K562 (cell line): ENCODE measurements around the gene CPNE8.

Experiments used
- AFF4 ChIP-seq: sonication (generic); formaldehyde crosslinking; IDR thresholded peaks from 2 replicates; pipeline ENCODE4 v1.8.0; 2023; ENCODE audit warnings: mild to moderate bottlenecking, missing genetic modification reagents
- CTCF ChIP-seq, 3 experiments: IDR thresholded peaks in 2 of 3; conservative IDR thresholded peaks in 1 of 3; 2 replicates each; pipeline ENCODE4 v1.5.1; 2011 to 2012; ENCODE audit warnings: low read length in 3 of 3, mild to moderate bottlenecking in 3 of 3, control low read depth in 2 of 3, improper control_type of control experiment in 1 of 3, inconsistent platforms in 1 of 3, low read depth in 1 of 3, mixed read lengths in 1 of 3, moderate library complexity in 1 of 3; ENCODE audit not compliant: insufficient read depth in 2 of 3
- FOXM1 ChIP-seq, 2 experiments: fragments of 450-650 bp in 1 of 2; sonication (generic) in 1 of 2; formaldehyde crosslinking in 1 of 2; IDR thresholded peaks; 2 replicates each; pipeline versions ENCODE4 v1.6.1 to v1.9.0; 2017 to 2022; ENCODE audit warnings: low read depth in 2 of 2, mild to moderate bottlenecking in 2 of 2, missing genetic modification reagents in 1 of 2, moderate library complexity in 1 of 2
- HEY1 ChIP-seq: fragments of 250-450 bp; sonication (Bioruptor Pico); IDR thresholded peaks from 2 replicates; pipeline ENCODE4 v1.5.0; 2020; ENCODE audit warnings: mild to moderate bottlenecking, moderate library complexity, borderline replicate concordance
- MTA3 ChIP-seq: fragments of 450-650 bp; formaldehyde crosslinking; IDR thresholded peaks from 2 replicates; pipeline ENCODE4 v1.6.1; 2017; ENCODE audit warnings: mild to moderate bottlenecking, borderline replicate concordance
- NFIC ChIP-seq: fragments of 450-650 bp; IDR thresholded peaks from 2 replicates; pipeline ENCODE4 v1.6.1; 2017; ENCODE audit warnings: mild to moderate bottlenecking, inconsistent platforms
- PATZ1 ChIP-seq: fragments of 250-450 bp; sonication (Bioruptor Pico); IDR thresholded peaks from 2 replicates; pipeline ENCODE4 v1.5.0; 2020; ENCODE audit warnings: mild to moderate bottlenecking, borderline replicate concordance
- SMC3 ChIP-seq: conservative IDR thresholded peaks from 2 replicates; pipeline ENCODE4 v1.6.1; 2011; ENCODE audit warnings: low read depth, low read length, improper control_type of control experiment; ENCODE audit not compliant: insufficient read depth
- TBL1XR1 ChIP-seq, 2 experiments: IDR thresholded peaks; 2 replicates each; pipeline ENCODE4 v1.6.1; 2012; ENCODE audit warnings: improper control_type of control experiment in 2 of 2, low read length in 2 of 2, mild to moderate bottlenecking in 1 of 2
- ZBTB40 ChIP-seq, 2 experiments: fragments of 450-650 bp in 1 of 2; sonication (generic) in 1 of 2; formaldehyde crosslinking in 1 of 2; IDR thresholded peaks; 2 replicates each; pipeline versions ENCODE4 v1.7.1 to v1.9.0; 2016 to 2022; ENCODE audit warnings: inconsistent platforms in 1 of 2, mild to moderate bottlenecking in 1 of 2, missing genetic modification reagents in 1 of 2

- TF ChIP-seq PATZ1 (CRISPR knock-in tag) (no peak), MTA3 (no peak), ZBTB40 (IDR thresholded peaks at IDR 0.05) (no peak), ZBTB40 (CRISPR knock-in tag; IDR thresholded peaks at IDR 0.05) (no peak), FOXM1 (IDR thresholded peaks at IDR 0.05; ENCODE audit: low read depth) (no peak), FOXM1 (CRISPR knock-in tag; IDR thresholded peaks at IDR 0.05; ENCODE audit: low read depth) (no peak), HEY1 (CRISPR knock-in tag) (no peak), SMC3 (no peak), CTCF (IDR thresholded peaks at IDR 0.05 in 2 of 3, conservative IDR thresholded peaks at IDR 0.05 in 1 of 3; ENCODE audit: insufficient read depth in 2 of 3, low read depth in 1 of 3, low read length in 3 of 3) (no peak), AFF4 (CRISPR knock-in tag) (no peak), NFIC (no peak), TBL1XR1 (IDR thresholded peaks at IDR 0.05; ENCODE audit: low read length in 2 of 2) (no peak)
Measured at GRCh38 chr12:38886931-38887330, 18.5 kb downstream of the CPNE8 start.
